HCT116 (cell line): ENCODE results near the gene MYBPC1. TPM values are rescaled to one million over a fixed set of nuclear protein-coding genes. Genes with fewer than 3 reads are reported as not detected.

Experiments used
- ATAC-seq: fragments of 200-7000 bp; cut with Tn5 transposase; 2 replicates; pipeline ENCODE4 v1.9.1; 2020; ENCODE audit warnings: mild to moderate bottlenecking, moderate library complexity
- BruUV-seq: library from RNA; stranded (reverse); fragments of 400-500 nt; replicated peaks from 2 replicates; lab custom pipeline; 2021; lab: Mats Ljungman, UMichigan
- CTCF ChIA-PET: fragments of 300-600 bp; sonication (Branson Sonifier 250); formaldehyde crosslinking; loops from one replicate; lab custom pipeline; 2021; ENCODE audit warnings: antibody characterized with exemption; lab: Charles Lee
- POLR2A ChIA-PET: fragments of 300-600, 350-600 bp; sonication (Branson Sonifier 250); formaldehyde crosslinking; loops from one replicate; lab custom pipeline; 2021; ENCODE audit warnings: antibody characterized with exemption; lab: Charles Lee
- RAD21 ChIA-PET, 2 experiments: fragments of 300-600 bp; sonication (Branson Sonifier 250); formaldehyde crosslinking; loops; one replicate each; lab custom pipeline; 2023; ENCODE audit warnings: low total read pairs in 2 of 2; ENCODE audit not compliant: uncharacterized antibody in 2 of 2, unreplicated experiment in 2 of 2, low non-redundant PET in 1 of 2; lab: Charles Lee
- DNase-seq: peaks from one replicate; pipeline ENCODE4 v3.0.0-alpha.2; 2010; ENCODE audit warnings: low read depth, low spot score
- H2AFZ ChIP-seq: fragments of 200-600 bp; shearing (Covaris generic), sonication (generic); 2 replicates; pipeline ENCODE4 v1.6.1; 2017; ENCODE audit warnings: low read depth, mixed run types, mixed read lengths, antibody characterized with exemption, low read length; ENCODE audit not compliant: poor library complexity, severe bottlenecking
- H3K27ac ChIP-seq: 2 replicates; pipeline ENCODE4 v1.5.1; 2012; ENCODE audit warnings: low read depth, low read length
- H3K27me3 ChIP-seq: fragments of 200-600 bp; sonication (generic); 2 replicates; pipeline ENCODE4 v1.6.1; 2016; ENCODE audit warnings: mixed run types, low read length, mixed read lengths; ENCODE audit not compliant: insufficient read depth
- H3K36me3 ChIP-seq, 2 experiments: fragments of 200-500 bp in 1 of 2; fragments of 200-600 bp in 1 of 2; sonication (Bioruptor generic) in 1 of 2; sonication (generic) in 1 of 2; 2 replicates each; pipeline versions ENCODE4 v1.5.1 to v1.6.1; 2014 to 2016; ENCODE audit warnings: low read length in 2 of 2, inconsistent platforms in 1 of 2, mixed read lengths in 1 of 2, mixed run types in 1 of 2; ENCODE audit not compliant: insufficient read depth in 2 of 2, control insufficient read depth in 1 of 2
- H3K4me1 ChIP-seq, 2 experiments: fragments of 200-600 bp in 1 of 2; sonication (generic) in 1 of 2; 2 replicates each; pipeline versions ENCODE4 v1.5.1 to v1.6.1; 2012 to 2017; ENCODE audit warnings: low read length in 2 of 2, inconsistent platforms in 1 of 2, mild to moderate bottlenecking in 1 of 2, mixed read lengths in 1 of 2, mixed run types in 1 of 2, moderate library complexity in 1 of 2; ENCODE audit not compliant: insufficient read depth in 2 of 2, control insufficient read depth in 1 of 2
- H3K4me2 ChIP-seq: fragments of 200-600 bp; sonication (generic); 2 replicates; pipeline ENCODE4 v1.6.1; 2017; ENCODE audit warnings: mixed run types, low read length, mixed read lengths
- H3K4me3 ChIP-seq, 2 experiments: fragments of 200-600 bp in 1 of 2; sonication (generic) in 1 of 2; replicated peaks in 1 of 2; 2 replicates each; pipeline ENCODE4 v1.5.1; 2011 to 2016; ENCODE audit warnings: low read length in 2 of 2, control low read depth in 1 of 2, low read depth in 1 of 2, mild to moderate bottlenecking in 1 of 2, mixed read lengths in 1 of 2, mixed run types in 1 of 2
- H3K79me2 ChIP-seq: fragments of 200-600 bp; sonication (generic); 2 replicates; pipeline ENCODE4 v1.6.1; 2017; ENCODE audit warnings: mild to moderate bottlenecking, mixed run types, low read length, moderate library complexity, mixed read lengths; ENCODE audit not compliant: insufficient read depth
- H3K9ac ChIP-seq: fragments of 200-600 bp; sonication (generic); 2 replicates; pipeline ENCODE4 v1.6.1; 2016; ENCODE audit warnings: low read length, mixed read lengths
- H3K9me2 ChIP-seq: fragments of 200-600 bp; sonication (generic), shearing (Covaris generic); 2 replicates; pipeline ENCODE4 v1.6.1; 2017; ENCODE audit warnings: mixed run types, mild to moderate bottlenecking, moderate library complexity; ENCODE audit not compliant: insufficient read depth
- H3K9me3 ChIP-seq, 2 experiments: fragments of 200-500 bp in 1 of 2; fragments of 200-600 bp in 1 of 2; sonication (Bioruptor generic) in 1 of 2; sonication (generic) in 1 of 2; 2 replicates each; pipeline ENCODE4 v1.6.1; 2014 to 2017; ENCODE audit warnings: low read length in 2 of 2, mixed read lengths in 2 of 2, inconsistent platforms in 1 of 2, low read depth in 1 of 2, mild to moderate bottlenecking in 1 of 2, mixed run types in 1 of 2, moderate library complexity in 1 of 2; ENCODE audit not compliant: control insufficient read depth in 1 of 2, insufficient read depth in 1 of 2
- H4K20me1 ChIP-seq: fragments of 200-600 bp; sonication (generic), shearing (Covaris generic); 2 replicates; pipeline ENCODE4 v1.6.1; 2017; ENCODE audit warnings: mixed run types, mild to moderate bottlenecking, moderate library complexity; ENCODE audit not compliant: insufficient read depth
- CBX3 ChIP-seq: IDR thresholded peaks from 2 replicates; pipeline ENCODE4 v1.6.1; 2012; ENCODE audit warnings: low read depth
- CEBPB ChIP-seq: IDR thresholded peaks from 2 replicates; pipeline ENCODE4 v1.6.1; 2012; ENCODE audit warnings: low read depth
- EGR1 ChIP-seq: IDR thresholded peaks from 2 replicates; pipeline ENCODE4 v1.6.1; 2012; ENCODE audit warnings: low read depth
- ELF1 ChIP-seq: IDR thresholded peaks from 2 replicates; pipeline ENCODE4 v1.6.1; 2012; ENCODE audit warnings: low read depth, borderline replicate concordance
- EZH2 ChIP-seq: fragments of 200-600 bp; sonication (generic); IDR thresholded peaks from 2 replicates; pipeline ENCODE4 v1.6.1; 2017; ENCODE audit warnings: antibody characterized with exemption, mixed run types
- EZH2phosphoT487 ChIP-seq: fragments of 200-600 bp; IDR thresholded peaks from 2 replicates; pipeline ENCODE4 v1.6.1; 2018; ENCODE audit warnings: antibody characterized with exemption, borderline replicate concordance
- FOSL1 ChIP-seq: IDR thresholded peaks from 2 replicates; pipeline ENCODE4 v1.6.1; 2012; ENCODE audit warnings: low read depth
- JUND ChIP-seq: IDR thresholded peaks from 2 replicates; pipeline ENCODE4 v1.6.1; 2012
- MAX ChIP-seq: IDR thresholded peaks from 2 replicates; pipeline ENCODE4 v1.6.1; 2012
- POLR2A ChIP-seq: IDR thresholded peaks from 2 replicates; pipeline ENCODE4 v1.7.0; 2011; ENCODE audit warnings: borderline replicate concordance; ENCODE audit not compliant: insufficient read depth, insufficient read length; ENCODE audit errors: extremely low read depth
- POLR2AphosphoS5 ChIP-seq: IDR thresholded peaks from 2 replicates; pipeline ENCODE4 v1.6.1; 2011; ENCODE audit warnings: mild to moderate bottlenecking, low read depth, low read length, moderate library complexity
- REST ChIP-seq: IDR thresholded peaks from 2 replicates; pipeline ENCODE4 v1.6.1; 2012; ENCODE audit warnings: low read depth
- SP1 ChIP-seq: IDR thresholded peaks from 2 replicates; pipeline ENCODE4 v1.6.1; 2012; ENCODE audit warnings: low read depth
- SRF ChIP-seq: IDR thresholded peaks from 2 replicates; pipeline ENCODE4 v1.6.1; 2012; ENCODE audit warnings: low read depth
- YY1 ChIP-seq: IDR thresholded peaks from 2 replicates; pipeline ENCODE4 v1.6.1; 2011; ENCODE audit warnings: low read length, low read depth, moderate library complexity, mild to moderate bottlenecking; ENCODE audit not compliant: insufficient replicate concordance; ENCODE audit errors: extremely low read depth
- ZBTB33 ChIP-seq: IDR thresholded peaks from 2 replicates; pipeline ENCODE4 v1.6.1; 2011; ENCODE audit warnings: mild to moderate bottlenecking, low read length, moderate library complexity; ENCODE audit not compliant: insufficient replicate concordance; ENCODE audit errors: extremely low read depth
- ZFX ChIP-seq: fragments of 450-650 bp; IDR thresholded peaks from 2 replicates; pipeline ENCODE4 v1.6.1; 2017
- intact Hi-C: fragments of 100-400 bp; cut with micrococcal nuclease; formaldehyde crosslinking; loops from 2 replicates; pipeline ENCODE4 v1.10.0; 2022
- total RNA-seq: library from RNA; stranded (reverse); gene quantifications from one replicate; pipeline ENCODE4 v1.2.1, GENCODE V29; 2021; ENCODE audit not compliant: unreplicated experiment
- TF ChIP-seq, protein P1 (sequence below): IDR thresholded peaks from 2 replicates; pipeline ENCODE4 v1.6.1; 2012
- TF ChIP-seq, protein P2 (sequence below), 3 experiments: fragments of 200-600 bp in 1 of 3; sonication (generic) in 1 of 3; IDR thresholded peaks in 2 of 3; conservative IDR thresholded peaks in 1 of 3; 2 replicates each; pipeline ENCODE4 v1.5.1; 2012 to 2017; ENCODE audit warnings: low read depth in 2 of 3, low read length in 2 of 3, antibody characterized with exemption in 1 of 3, borderline replicate concordance in 1 of 3, control low read depth in 1 of 3, mild to moderate bottlenecking in 1 of 3, mixed read lengths in 1 of 3, mixed run types in 1 of 3, moderate library complexity in 1 of 3; ENCODE audit not compliant: insufficient read depth in 1 of 3

The MYBPC1 gene
- total RNA-seq, 1 experiment from 2014 or later: not detected

DNA sequence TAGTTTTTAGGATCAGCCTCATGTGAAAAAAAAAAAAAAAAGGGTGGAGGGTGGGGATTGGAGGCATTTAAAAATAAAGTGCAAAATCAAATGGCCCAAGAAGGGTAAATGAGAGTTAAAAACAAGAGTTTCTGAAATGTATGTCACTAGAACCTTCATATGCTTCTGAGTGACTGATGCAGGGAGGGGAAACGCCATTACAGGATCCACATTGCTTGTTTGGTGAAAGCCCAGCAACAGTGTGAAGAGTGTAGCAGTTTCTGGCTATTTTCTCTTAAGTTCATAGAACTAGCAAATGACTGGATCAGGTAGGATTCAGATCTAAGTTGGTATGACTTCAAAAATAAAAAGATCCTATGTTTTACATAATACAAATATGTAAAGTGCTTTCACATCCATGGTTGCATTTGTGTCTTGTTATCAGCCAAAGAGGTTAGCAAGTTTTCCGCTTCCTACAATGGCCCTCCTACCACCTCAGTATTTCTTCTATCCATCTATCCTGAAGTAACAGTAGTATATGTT, 105.6 kb downstream of the MYBPC1 start:
- ChIA-PET CTCF (no interaction called here), RAD21 (no interaction called here), POLR2A (no interaction called here)
- Histone ChIP-seq H2AFZ (no peak overlapping the region), H3K36me3 (no peaks in the 10 kb centered on the region), H3K9me2 (no peaks in the 10 kb centered on the region), H4K20me1 (no peaks in the 10 kb centered on the region), H3K9ac (no peak overlapping the region), H3K9me3 (no peaks in the 10 kb centered on the region), H3K79me2 (peaks cover 62% of the 10 kb centered on the region), H3K27ac (no peak overlapping the region), H3K27me3 (no peaks in the 10 kb centered on the region), H3K4me1 (peaks cover 8 to 15% of the 10 kb centered on the region in 2 experiments; a peak in 3 of 4 replicates), H3K4me2 (no peak overlapping the region), H3K4me3 (no peak overlapping the region)
- ATAC-seq (no peak), DNase-seq (no peak)
- intact Hi-C loops: no loop called here
- TF ChIP-seq, protein P1, sequence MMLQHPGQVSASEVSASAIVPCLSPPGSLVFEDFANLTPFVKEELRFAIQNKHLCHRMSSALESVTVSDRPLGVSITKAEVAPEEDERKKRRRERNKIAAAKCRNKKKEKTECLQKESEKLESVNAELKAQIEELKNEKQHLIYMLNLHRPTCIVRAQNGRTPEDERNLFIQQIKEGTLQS: no peak
- TF ChIP-seq ELF1 (no peak), ZFX (no peak), EZH2 (no peak), CEBPB (no peak), MAX (no peak), SP1 (no peak), ZBTB33 (no peak), SRF (no peak), POLR2AphosphoS5 (no peak), REST (no peak), EGR1 (no peak), POLR2A (no peak), CBX3 (no peak), EZH2phosphoT487 (no peak), YY1 (no peak), JUND (no peak), FOSL1 (no peak)
- TF ChIP-seq, protein P2, sequence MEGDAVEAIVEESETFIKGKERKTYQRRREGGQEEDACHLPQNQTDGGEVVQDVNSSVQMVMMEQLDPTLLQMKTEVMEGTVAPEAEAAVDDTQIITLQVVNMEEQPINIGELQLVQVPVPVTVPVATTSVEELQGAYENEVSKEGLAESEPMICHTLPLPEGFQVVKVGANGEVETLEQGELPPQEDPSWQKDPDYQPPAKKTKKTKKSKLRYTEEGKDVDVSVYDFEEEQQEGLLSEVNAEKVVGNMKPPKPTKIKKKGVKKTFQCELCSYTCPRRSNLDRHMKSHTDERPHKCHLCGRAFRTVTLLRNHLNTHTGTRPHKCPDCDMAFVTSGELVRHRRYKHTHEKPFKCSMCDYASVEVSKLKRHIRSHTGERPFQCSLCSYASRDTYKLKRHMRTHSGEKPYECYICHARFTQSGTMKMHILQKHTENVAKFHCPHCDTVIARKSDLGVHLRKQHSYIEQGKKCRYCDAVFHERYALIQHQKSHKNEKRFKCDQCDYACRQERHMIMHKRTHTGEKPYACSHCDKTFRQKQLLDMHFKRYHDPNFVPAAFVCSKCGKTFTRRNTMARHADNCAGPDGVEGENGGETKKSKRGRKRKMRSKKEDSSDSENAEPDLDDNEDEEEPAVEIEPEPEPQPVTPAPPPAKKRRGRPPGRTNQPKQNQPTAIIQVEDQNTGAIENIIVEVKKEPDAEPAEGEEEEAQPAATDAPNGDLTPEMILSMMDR (IDR thresholded peaks at IDR 0.05 in 2 of 3, conservative IDR thresholded peaks at IDR 0.05 in 1 of 3; ENCODE audit: borderline replicate concordance in 1 of 3, insufficient read depth in 1 of 3, low read depth in 2 of 3, low read length in 2 of 3): no peak
- no TSS peak for BruUV-seq
